ENCODE data around the gene ADGRA1.

Gene ADGRA1

GRCh38 chr10:133154996-133155778 lies 67.5 kb downstream of the ADGRA1 start:
- no peak for DNase-seq

- DNase-seq, result no peak
These were observed 69.2 kb downstream of the ADGRA1 start for GRCh38 chr10:133156674-133157579.

GRCh38 chr10:133157662-133158436 lies 70.1 kb downstream of the ADGRA1 start:
- DNase-seq, result no peak

- DNase-seq, result no peak
These were observed 70.7 kb downstream of the ADGRA1 start for GRCh38 chr10:133158437-133158755.

- DNase-seq, result peak in 1 of 2 experiments; percentile 12
These were observed 71.3 kb downstream of the ADGRA1 start for GRCh38 chr10:133158756-133159610.

GRCh38 chr10:133159611-133159949 lies 71.9 kb downstream of the ADGRA1 start:
- DNase-seq, result no peak

GRCh38 chr10:133159950-133160825 lies 72.5 kb downstream of the ADGRA1 start, which contains the start of gene KNDC1:
KNDC1 (plus strand) TSS chr10:133160219; CDS start chr10:133160468, 249 bp downstream.
- no peak for DNase-seq

GRCh38 chr10:133160826-133161471 lies 73.2 kb downstream of the ADGRA1 start:
- DNase-seq, result no peak

GRCh38 chr10:133161486-133162109 lies 73.9 kb downstream of the ADGRA1 start:
- DNase-seq, result no peak

- DNase-seq, result no peak
These were observed 74.6 kb downstream of the ADGRA1 start for GRCh38 chr10:133162178-133162909.

GRCh38 chr10:133162910-133163856 lies 75.5 kb downstream of the ADGRA1 start:
- DNase-seq, result no peak

GRCh38 chr10:133163889-133164815 lies 76.4 kb downstream of the ADGRA1 start:
- DNase-seq, result no peak

GRCh38 chr10:133164816-133165555 lies 77.3 kb downstream of the ADGRA1 start:
- DNase-seq, result no peak

- no peak for DNase-seq
These were observed 78.1 kb downstream of the ADGRA1 start for GRCh38 chr10:133165556-133166503.

- no peak for DNase-seq
These were observed 78.7 kb downstream of the ADGRA1 start for GRCh38 chr10:133166504-133166827.
